ENCODE data around the gene LGALS4.

GRCh38 chr19:38809592-38810252 is 3.0 kb downstream of the LGALS4 start:
- TF ChIP-seq POLR2A (IDR thresholded peaks at IDR 0.05; ENCODE audit: low read length), result no peak
- TF ChIP-seq GATA1 (IDR thresholded peaks at IDR 0.05; ENCODE audit: low read depth, low read length), result no peak
